ENCODE measurements around the gene ZNF143.

DNA sequence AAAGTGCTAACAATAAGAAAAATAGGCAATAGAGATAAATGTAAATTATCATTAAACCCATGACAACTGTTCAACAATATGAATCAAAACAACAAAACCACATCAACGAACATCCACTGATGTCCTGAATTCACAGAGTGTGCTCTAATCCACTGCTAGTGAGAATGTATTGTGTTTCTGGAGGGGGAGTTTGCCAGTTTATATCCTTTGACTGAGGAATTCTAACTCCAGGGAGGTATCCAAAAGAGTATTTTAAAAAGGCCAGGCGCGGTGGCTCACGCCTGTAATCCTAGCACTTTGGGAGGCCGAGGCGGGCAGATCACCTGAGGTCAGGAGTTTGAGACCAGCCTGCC, 110.9 kb downstream of the ZNF143 start:
- TF ChIP-seq, protein P1, sequence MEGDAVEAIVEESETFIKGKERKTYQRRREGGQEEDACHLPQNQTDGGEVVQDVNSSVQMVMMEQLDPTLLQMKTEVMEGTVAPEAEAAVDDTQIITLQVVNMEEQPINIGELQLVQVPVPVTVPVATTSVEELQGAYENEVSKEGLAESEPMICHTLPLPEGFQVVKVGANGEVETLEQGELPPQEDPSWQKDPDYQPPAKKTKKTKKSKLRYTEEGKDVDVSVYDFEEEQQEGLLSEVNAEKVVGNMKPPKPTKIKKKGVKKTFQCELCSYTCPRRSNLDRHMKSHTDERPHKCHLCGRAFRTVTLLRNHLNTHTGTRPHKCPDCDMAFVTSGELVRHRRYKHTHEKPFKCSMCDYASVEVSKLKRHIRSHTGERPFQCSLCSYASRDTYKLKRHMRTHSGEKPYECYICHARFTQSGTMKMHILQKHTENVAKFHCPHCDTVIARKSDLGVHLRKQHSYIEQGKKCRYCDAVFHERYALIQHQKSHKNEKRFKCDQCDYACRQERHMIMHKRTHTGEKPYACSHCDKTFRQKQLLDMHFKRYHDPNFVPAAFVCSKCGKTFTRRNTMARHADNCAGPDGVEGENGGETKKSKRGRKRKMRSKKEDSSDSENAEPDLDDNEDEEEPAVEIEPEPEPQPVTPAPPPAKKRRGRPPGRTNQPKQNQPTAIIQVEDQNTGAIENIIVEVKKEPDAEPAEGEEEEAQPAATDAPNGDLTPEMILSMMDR (IDR thresholded peaks at IDR 0.05 in 8 of 11, conservative IDR thresholded peaks at IDR 0.05 in 3 of 11): no peak
- TF ChIP-seq POLR2AphosphoS5 (IDR thresholded peaks at IDR 0.05) (no peak), POLR2A (IDR thresholded peaks at IDR 0.05) (no peak)
